Vagina (tissue), 2 donors: Measurements from ENCODE around the gene MCF2L.

Experiments used
- POLR2A ChIP-seq, 2 donors: fragments of 450-650 bp; IDR thresholded peaks; one replicate each; pipeline ENCODE4 v1.6.1; 2017; ENCODE audit warnings: antibody characterized with exemption in 2 of 2, mild to moderate bottlenecking in 2 of 2, moderate library complexity in 2 of 2
- POLR2AphosphoS5 ChIP-seq, 2 donors: sonication (generic); formaldehyde crosslinking; IDR thresholded peaks; one replicate each; pipeline ENCODE4 v1.9.0; 2017; ENCODE audit warnings: antibody characterized with exemption in 2 of 2, mild to moderate bottlenecking in 2 of 2, low read depth in 1 of 2; ENCODE audit not compliant: insufficient read depth in 1 of 2
- TF ChIP-seq, protein P1 (sequence below), 3 experiments: fragments of 450-650 bp in 2 of 3; fragments of 200-600 bp in 1 of 3; sonication (generic) in 1 of 3; IDR thresholded peaks; one replicate each; pipeline ENCODE4 v1.5.1; 2017 to 2019; ENCODE audit warnings: antibody characterized with exemption in 3 of 3, mild to moderate bottlenecking in 2 of 3, moderate library complexity in 2 of 3

DNA sequence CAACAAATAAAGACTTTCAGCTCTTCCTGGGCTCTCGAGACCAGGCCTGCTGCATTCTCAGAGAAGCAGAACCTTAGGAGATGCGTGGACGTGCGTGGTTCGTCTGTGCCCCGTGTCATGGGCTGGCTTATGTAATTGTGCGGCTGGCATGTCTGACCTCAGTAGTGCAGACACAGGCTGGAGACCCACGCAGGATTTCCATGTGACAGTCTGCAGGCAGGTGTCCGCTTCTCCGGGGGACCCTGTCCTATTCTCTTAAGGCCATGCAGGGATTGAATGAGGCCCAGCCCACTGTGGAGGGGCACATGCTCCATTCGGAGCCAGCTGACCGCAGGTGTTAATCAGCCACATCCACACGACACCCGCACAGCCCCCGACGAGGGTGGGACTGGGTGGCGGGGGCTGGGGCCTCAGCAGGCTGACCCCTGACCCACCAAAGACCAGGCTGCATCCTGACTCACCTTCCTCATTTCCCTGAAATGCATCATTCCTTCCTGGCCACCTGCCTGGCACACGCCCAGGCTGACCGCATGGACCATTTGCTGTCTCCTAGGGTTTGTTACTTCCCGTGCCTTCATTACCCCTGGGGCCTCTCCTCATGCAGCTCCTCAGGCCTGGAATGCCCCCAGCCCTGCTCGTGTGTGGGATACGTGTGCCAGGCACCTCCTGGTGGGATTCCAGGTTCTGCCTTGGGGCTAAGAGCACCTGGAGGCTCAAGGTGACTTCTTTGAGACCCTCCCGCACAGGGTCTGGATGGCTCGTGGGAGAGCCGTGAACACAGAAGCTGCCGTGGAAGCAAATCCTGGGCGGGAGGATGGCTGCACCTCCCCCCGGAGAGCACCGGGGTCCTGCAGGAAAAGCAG is 10.7 kb upstream of the MCF2L start:
- TF ChIP-seq POLR2AphosphoS5 (IDR thresholded peaks at IDR 0.05; ENCODE audit: insufficient read depth in 1 of 2, low read depth in 1 of 2) (no peak), POLR2A (IDR thresholded peaks at IDR 0.05) (no peak)
- TF ChIP-seq, protein P1, sequence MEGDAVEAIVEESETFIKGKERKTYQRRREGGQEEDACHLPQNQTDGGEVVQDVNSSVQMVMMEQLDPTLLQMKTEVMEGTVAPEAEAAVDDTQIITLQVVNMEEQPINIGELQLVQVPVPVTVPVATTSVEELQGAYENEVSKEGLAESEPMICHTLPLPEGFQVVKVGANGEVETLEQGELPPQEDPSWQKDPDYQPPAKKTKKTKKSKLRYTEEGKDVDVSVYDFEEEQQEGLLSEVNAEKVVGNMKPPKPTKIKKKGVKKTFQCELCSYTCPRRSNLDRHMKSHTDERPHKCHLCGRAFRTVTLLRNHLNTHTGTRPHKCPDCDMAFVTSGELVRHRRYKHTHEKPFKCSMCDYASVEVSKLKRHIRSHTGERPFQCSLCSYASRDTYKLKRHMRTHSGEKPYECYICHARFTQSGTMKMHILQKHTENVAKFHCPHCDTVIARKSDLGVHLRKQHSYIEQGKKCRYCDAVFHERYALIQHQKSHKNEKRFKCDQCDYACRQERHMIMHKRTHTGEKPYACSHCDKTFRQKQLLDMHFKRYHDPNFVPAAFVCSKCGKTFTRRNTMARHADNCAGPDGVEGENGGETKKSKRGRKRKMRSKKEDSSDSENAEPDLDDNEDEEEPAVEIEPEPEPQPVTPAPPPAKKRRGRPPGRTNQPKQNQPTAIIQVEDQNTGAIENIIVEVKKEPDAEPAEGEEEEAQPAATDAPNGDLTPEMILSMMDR (IDR thresholded peaks at IDR 0.05) = no peak
